Natural killer cell (primary cell): ENCODE results near the gene TPRG1. TPM values are rescaled to one million over a fixed set of nuclear protein-coding genes. Genes with fewer than 3 reads are reported as not detected.

ENCODE experiments used
- ATAC-seq, 3 donors: fragments of 150-1000 bp in 2 of 3; fragments of 200-7000 bp in 1 of 3; cut with Tn5 transposase; 1 replicate in 1 of 3; 2 replicates in 2 of 3; pipeline ENCODE4 v1.10.0; 2021; ENCODE audit warnings: mild to moderate bottlenecking in 2 of 3, moderate library complexity in 2 of 3
- DNase-seq, 2 donors: peaks; one replicate each; pipeline versions ENCODE4 v3.0.0 to v3.0.0-alpha.2; 2013 to 2021; ENCODE audit warnings: mixed read lengths in 1 of 2
- H3K27ac ChIP-seq: one replicate; pipeline ENCODE4 v1.5.1; 2013; ENCODE audit warnings: mild to moderate bottlenecking, low read length
- H3K27me3 ChIP-seq: one replicate; pipeline ENCODE4 v1.6.1; 2013; ENCODE audit warnings: low read length; ENCODE audit not compliant: control insufficient read depth, insufficient read depth
- H3K36me3 ChIP-seq: one replicate; pipeline ENCODE4 v1.6.1; 2013; ENCODE audit warnings: low read length; ENCODE audit not compliant: control insufficient read depth, insufficient read depth
- H3K4me1 ChIP-seq: one replicate; pipeline ENCODE4 v1.6.1; 2013; ENCODE audit warnings: low read length; ENCODE audit not compliant: control insufficient read depth, insufficient read depth
- H3K4me3 ChIP-seq: one replicate; pipeline ENCODE4 v1.5.1; 2013; ENCODE audit warnings: low read length
- H3K9me3 ChIP-seq: one replicate; pipeline ENCODE4 v1.6.1; 2013; ENCODE audit warnings: low read length; ENCODE audit not compliant: control insufficient read depth, insufficient read depth
- H3K27ac Mint-ChIP-seq, 2 donors: one replicate each; pipeline ENCODE4 v1.8.0; 2022; ENCODE audit warnings: mild to moderate bottlenecking in 2 of 2, mixed read lengths in 2 of 2, moderate library complexity in 1 of 2
- H3K27me3 Mint-ChIP-seq, 2 donors: one replicate each; pipeline ENCODE4 v1.8.0; 2022; ENCODE audit warnings: low read depth in 2 of 2, mixed read lengths in 2 of 2
- H3K36me3 Mint-ChIP-seq: one replicate; pipeline ENCODE4 v1.8.0; 2022; ENCODE audit warnings: mixed read lengths
- H3K4me1 Mint-ChIP-seq, 2 donors: one replicate each; pipeline ENCODE4 v1.8.0; 2022; ENCODE audit warnings: mixed read lengths in 2 of 2
- H3K4me3 Mint-ChIP-seq: one replicate; pipeline ENCODE4 v1.8.0; 2022; ENCODE audit warnings: mild to moderate bottlenecking, moderate library complexity, mixed read lengths
- H3K9me3 Mint-ChIP-seq, 2 donors: one replicate each; pipeline ENCODE4 v1.8.0; 2022; ENCODE audit warnings: mixed read lengths in 2 of 2
- CTCF ChIP-seq: fragments of 200-600 bp; IDR thresholded peaks from one replicate; pipeline ENCODE4 v1.8.0; 2022; ENCODE audit warnings: antibody characterized with exemption
- WGBS: methylation state at CpG from one replicate; pipeline ENCODE4 v1.1.7; 2013; ENCODE audit warnings: missing lambda C conversion rate; ENCODE audit not compliant: insufficient coverage; 5-methylcytosine and 5-hydroxymethylcytosine counted together
- intact Hi-C: fragments of 100-400 bp; cut with micrococcal nuclease; formaldehyde crosslinking; loops from one replicate; pipeline ENCODE4 v1.14.2; 2022
- total RNA-seq, 4 donors: library from RNA; stranded (reverse); fragments of 120-200 nt in 1 of 4; gene quantifications; one replicate each; pipeline versions ENCODE4 v1.2.3 to v1.2.4, GENCODE V29; 2013 to 2022

The TPRG1 gene
- total RNA-seq, 3 donors from 2014 or later (not counting 1 experiment from before 2014, with no cell fraction given) = 1.3 to 4.6 (median 1.9) TPM

GRCh38 chr3:189222927-189223636, 51.3 kb downstream of the TPRG1 start:
- H3K9me3 ChIP-seq = no peaks in the 10 kb centered on the region

GRCh38 chr3:189225431-189225830, 53.7 kb downstream of the TPRG1 start:
- Mint-ChIP-seq H3K9me3 (no peaks in the 10 kb centered on the region), H3K4me1 (no peaks in the 10 kb centered on the region), H3K36me3 (no peaks in the 10 kb centered on the region), H3K27ac (no peak overlapping the region), H3K27me3 (peaks cover 12 to 16% of the 10 kb centered on the region in 2 donors), H3K4me3 (no peak overlapping the region)
- H3K27ac ChIP-seq = no peak overlapping the region
- no peaks in the 10 kb centered on the region for H3K9me3 ChIP-seq
- intact Hi-C loops = no loop called here
- no peak for DNase-seq
- H3K36me3 ChIP-seq = no peaks in the 10 kb centered on the region
- no peaks in the 10 kb centered on the region for H3K4me1 ChIP-seq
- 79% methylated on average over 3 of the region's 3 CpGs for WGBS
- no peak for TF ChIP-seq CTCF
- no peak overlapping the region for H3K4me3 ChIP-seq
- H3K27me3 ChIP-seq = no peaks in the 10 kb centered on the region
- ATAC-seq = no peak

More at GRCh38 chr3:189222927-189223636, 51.3 kb downstream of the TPRG1 start:
- no peak for TF ChIP-seq CTCF
- Histone ChIP-seq H3K4me3 (no peak overlapping the region), H3K27me3 (no peaks in the 10 kb centered on the region), H3K4me1 (no peaks in the 10 kb centered on the region), H3K36me3 (no peaks in the 10 kb centered on the region), H3K27ac (no peak overlapping the region)
- WGBS = 74% methylated on average over 3 of the region's 3 CpGs
- Mint-ChIP-seq H3K9me3 (no peaks in the 10 kb centered on the region), H3K4me3 (no peak overlapping the region), H3K36me3 (no peaks in the 10 kb centered on the region), H3K27ac (no peak overlapping the region), H3K4me1 (no peaks in the 10 kb centered on the region), H3K27me3 (peaks cover 15 to 20% of the 10 kb centered on the region in 2 donors)
- no peak for DNase-seq
- ATAC-seq = no peak
- intact Hi-C loops = no loop called here

GRCh38 chr3:189227249-189227648, 55.5 kb downstream of the TPRG1 start:
- WGBS = 83% methylated on average over 1 of the region's 3 CpGs
- ATAC-seq = no peak
- Mint-ChIP-seq H3K9me3 (no peaks in the 10 kb centered on the region), H3K4me3 (no peak overlapping the region), H3K4me1 (no peaks in the 10 kb centered on the region), H3K27me3 (peaks cover 0 to 18% of the 10 kb centered on the region in 2 donors), H3K36me3 (no peaks in the 10 kb centered on the region), H3K27ac (no peak overlapping the region)
- no peaks in the 10 kb centered on the region for H3K27me3 ChIP-seq
- intact Hi-C loops = no loop called here
- no peak for TF ChIP-seq CTCF
- DNase-seq = no peak
- H3K4me1 ChIP-seq = no peaks in the 10 kb centered on the region
- no peak overlapping the region for H3K4me3 ChIP-seq
- H3K9me3 ChIP-seq = no peaks in the 10 kb centered on the region
- no peaks in the 10 kb centered on the region for H3K36me3 ChIP-seq
- H3K27ac ChIP-seq = no peak overlapping the region
